HTERT RPE-1 (cell line): Measurements from ENCODE around the gene BBX.

ENCODE experiments used
- in situ Hi-C: fragments of 300-500 bp; cut with MboI; formaldehyde crosslinking; loops from 4 replicates; pipeline ENCODE4 v1.14.3; 2020; ENCODE audit warnings: low sequenced_read_pairs

BBX gene

DNA sequence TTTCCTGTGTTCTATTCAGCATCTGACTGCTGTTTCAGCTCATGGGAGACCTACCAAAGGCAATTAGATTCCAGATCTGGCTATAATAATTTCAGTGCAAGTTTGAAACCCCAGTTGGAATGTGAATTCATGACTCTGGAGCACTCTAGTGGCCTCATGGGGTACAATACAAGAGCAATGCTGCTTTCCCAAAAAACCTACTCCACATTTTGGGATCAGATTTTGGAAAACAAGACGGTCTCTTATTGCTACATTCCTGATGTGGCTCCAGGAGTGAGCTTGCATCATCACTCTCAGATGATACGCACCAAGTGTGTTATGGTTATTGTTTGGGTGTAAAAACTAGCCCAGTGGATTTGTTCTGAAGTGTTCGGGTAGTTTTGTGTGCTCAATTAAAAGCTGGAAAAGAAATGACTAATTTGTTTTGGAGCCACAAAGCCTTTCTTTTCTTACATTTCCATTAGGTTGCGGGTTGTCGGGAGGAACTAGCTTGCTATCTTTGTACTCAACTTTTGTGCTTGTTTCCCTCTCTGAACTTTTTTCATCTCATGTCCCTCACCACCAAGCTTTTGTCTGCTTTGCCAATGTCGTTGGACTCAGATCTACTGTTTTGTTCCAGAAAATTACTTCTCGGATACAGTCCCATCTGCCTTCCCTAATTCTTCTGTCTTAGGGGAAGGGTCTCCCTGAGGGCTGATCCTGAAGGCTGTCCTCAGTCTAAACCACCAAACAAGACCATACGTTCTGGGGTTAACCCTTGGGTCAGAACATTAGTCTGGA is 272.1 kb downstream of the BBX start:
- in situ Hi-C loops, result no loop called here

DNA sequence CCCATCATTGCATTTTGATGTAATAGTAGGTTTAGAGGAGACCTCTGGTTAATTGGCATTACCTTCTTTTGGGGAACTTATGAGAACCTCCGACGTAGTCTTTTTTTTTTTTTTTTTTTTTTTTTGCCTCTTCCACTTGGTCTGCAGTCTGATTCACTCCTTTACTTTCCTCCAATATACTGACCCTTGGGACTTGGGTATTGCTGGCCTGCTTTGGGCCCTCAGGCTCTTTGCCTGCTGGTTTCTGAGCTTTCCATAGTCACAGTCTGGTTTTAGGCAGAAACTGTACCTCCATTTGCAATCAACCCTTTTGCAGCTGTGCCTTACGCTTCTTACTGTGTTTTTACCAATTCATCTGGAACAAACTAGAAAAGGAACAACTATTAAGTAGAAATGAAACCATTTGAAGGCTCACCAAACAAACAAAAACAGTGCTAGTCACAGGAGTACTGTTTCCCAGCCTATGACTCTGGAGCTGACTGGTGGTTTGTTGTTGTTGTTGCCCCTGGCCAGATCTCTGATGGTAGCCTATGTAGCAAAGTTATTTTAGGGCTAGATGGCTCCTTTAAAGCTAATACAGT is 272.8 kb downstream of the BBX start:
- in situ Hi-C loops, result no loop called here

DNA sequence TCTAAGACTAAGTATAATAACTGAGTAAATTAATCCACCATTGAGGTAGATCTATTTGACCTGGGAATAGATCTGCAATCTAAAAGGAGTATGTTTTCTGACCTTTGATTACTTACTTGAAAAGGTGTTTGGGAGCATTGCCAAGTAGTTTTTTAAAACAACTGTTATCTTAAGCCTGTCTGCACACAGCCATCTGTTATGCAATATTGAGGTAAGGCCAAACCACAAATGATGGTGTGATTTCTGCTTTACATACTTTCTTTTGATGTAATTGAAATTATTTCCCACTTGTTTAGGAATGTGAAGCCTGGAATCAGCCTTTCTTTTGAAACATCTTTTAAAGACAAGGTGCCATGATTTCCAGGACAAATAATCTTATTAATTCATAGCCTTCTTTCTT is 274.0 kb downstream of the BBX start:
- in situ Hi-C loops, result no loop called here

DNA sequence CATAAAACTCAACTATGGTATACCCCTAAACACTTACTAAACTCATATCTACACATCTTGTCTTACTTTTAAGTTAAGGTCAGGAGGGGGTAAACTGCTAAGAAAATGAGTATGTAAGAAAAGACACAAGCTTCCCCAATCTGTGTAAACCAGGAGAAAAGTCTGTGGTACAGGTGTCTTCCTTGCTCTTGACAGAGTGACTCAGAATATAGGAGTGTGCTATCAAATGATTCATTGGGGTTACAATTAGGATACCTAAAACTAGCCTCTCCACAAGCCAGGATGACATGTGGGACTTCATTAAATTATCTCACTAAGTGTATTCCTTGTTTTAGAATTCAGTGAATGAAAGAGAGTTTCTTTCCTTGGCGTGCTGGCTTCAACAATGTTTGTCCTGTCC is 274.8 kb downstream of the BBX start:
- in situ Hi-C loops, result no loop called here

DNA sequence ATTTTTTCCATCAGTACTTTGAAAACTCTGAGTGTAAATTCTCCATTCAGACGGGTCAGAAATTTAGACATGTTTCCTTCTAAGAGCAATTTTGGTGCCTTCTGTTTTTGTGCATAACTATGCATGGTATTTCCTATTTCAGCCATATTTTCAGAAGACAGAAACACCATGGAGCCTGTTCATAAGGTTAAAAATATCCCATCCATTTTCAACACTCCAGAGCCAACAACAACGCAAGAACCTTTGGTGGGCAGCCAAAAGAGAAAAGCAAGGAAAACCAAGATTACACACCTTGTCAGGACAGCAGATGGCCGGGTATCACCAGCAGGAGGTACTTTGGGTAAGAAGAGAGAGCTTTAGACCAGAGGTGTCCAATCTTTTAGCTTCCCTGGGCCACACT is 275.6 kb downstream of the BBX start:
- in situ Hi-C loops, result no loop called here

DNA sequence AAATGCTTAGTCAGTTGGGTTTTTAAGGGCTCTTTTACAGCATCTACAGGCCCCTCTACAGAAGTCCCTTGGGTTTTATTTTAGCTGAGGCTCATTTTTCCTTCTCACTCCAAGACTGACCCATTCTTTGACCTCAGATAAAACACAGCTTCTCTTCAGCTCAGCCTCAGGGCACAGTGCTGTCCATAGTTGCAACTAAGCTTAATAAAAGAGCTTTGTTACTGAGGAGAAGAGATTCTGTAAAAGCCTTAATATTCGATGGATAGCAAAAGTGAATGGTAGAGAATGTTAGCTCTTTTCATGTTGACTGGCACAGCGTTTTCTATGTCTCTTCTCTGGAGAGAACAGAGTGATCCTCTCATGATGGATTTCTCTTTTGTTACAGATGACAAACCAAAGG is 277.9 kb downstream of the BBX start:
- in situ Hi-C loops, result no loop called here

DNA sequence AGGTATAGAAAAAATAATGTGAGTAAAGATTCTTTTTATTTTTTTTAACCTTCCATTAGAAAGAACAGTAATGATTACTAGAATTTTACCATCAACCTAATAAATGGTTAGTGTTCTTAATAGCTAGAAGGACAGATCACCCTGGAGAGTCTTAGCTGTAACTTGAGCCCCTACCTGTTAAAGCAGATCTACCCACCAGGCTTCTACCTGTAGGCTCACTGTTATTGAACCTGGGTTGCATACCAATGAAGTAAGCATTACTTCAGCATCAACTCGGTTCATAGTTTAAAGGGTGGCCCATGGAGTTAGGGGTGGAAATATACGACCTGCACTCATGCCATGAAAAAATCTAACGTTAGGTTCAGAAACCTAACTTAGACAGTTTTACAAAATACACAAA is 280.4 kb downstream of the BBX start:
- in situ Hi-C loops, result no loop called here

DNA sequence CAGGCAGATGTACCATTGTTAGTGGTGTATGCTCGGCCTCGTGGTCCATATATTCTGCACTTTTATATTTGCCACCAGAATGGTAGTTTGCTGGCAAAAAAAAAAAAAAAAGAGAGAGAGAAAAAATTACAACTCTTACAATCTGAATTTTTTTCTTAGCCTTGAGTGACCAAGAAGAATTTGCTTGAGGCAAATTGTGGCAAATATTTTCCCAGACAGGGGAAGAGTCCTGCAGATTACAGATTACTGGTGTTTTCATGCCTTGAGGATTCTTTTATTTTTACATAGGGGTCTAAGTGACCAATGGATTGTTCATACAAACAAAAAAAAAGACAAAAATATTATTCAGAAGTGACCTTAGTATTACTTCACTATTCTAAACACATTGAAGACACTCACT is 283.3 kb downstream of the BBX start:
- in situ Hi-C loops, result no loop called here

DNA sequence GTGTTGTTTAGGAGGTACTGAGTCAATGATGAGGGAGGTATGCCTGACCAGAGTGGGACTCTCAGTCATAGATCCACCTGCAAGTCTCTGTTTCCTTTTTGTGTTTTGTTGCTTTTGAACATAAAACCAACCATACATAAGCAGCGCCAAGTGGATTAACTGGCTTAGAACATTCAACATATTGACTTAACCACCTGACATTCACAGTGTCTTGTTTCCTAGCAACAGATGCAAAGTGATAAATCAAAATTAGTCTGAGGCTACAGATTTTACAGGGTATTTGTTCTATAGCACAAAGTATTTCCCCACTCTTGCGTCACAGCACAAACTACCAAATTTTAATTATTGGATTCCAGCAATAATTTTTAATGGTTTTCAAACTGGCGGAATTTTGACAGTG is 283.8 kb downstream of the BBX start:
- in situ Hi-C loops, result no loop called here

DNA sequence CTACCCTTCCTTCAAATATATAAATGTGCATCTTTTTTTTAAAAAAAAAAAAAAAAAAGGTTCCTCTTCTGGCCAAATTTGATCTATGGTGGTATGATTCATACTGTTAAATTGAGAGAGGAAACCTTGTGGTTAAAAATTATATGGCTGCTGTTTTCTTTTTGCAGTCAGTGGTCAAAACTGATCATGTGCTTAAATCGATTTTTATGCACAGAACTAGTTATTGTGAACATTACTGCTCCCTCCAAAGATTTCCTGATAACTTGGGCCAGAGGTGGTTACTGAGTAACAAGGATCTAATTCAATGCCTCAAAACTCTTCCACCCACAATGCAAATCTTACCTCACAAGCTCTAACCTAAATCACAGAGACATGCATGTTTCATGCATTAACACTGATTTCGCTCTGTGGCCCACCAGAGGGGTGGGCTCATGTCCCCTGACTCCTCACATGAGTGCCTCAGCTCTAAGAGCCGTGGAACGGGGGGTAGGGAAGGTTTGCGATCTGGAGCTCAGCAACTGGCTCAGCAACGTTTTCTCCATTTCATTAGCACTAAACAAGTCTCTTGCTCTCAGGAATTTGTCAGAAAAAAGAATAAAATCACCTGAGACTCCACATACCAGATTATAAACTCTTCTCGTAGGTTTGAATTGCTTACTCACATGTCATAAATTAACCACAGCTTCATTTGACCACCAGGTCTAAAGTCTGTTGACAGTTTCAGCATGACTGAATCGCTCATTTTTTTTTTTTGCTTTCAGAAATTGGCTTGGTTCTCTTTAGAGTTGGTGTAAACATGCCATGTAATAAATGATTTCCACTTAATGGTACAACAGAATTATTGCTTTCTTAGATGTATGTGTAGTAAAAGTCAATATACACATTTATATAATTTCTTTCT is 287.7 kb downstream of the BBX start:
- in situ Hi-C loops, result no loop called here

DNA sequence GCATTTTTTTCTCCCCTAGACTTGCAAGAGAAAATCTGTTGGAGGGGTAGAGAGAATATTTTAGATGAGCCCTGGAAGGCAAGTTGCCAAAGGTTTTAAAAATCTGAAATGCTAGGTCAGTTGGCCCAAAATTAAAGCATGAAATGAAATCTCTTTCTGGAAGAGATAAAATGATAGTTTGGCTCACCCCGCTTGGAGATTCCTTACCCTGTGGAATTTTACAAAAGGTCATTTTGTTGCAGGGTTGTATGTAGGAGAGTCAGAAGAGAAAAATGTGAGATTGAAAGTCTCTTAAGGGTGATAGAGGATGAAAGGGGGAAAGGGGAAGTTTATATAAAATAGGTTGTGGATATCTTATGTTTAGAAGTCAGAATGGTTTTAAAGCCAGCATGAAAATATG is 290.3 kb downstream of the BBX start:
- in situ Hi-C loops, result no loop called here

DNA sequence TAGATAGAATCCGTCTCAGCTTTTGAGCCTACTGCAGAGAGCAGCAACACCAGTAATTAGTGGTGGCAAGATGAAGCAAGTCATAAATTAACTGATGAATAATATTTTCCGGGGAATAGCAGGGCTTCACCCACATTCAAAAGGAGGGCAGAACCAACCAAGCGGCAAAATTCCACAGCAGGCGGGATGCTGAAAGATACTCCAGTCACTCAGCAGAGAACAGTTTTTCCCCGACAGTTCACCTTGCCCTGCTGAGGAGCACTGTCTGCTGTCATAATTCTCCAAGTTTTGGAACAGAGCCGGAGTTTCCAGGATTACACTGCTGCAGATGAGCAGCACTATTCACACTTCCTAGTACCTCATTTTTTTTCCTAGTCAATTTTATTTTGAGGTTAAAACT is 293.3 kb downstream of the BBX start:
- in situ Hi-C loops, result no loop called here

DNA sequence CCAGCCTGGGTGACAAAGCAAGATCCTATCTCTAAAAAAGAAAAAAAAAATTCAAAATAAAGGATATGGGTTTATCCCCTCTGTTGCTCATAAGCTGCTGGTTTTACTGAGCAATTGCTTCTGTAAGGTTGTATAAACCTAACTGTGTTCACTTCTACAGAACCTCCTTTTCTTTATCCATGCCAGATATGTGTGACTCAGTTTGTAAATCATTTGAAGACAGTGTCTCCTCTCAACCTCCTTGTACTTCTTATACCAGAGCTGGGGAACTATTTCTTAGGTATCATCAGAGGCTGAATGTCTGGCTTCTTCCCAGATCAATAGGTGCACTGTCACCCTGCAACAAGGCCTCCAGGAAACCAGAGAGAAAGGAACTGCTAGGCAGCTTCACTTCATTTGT is 294.3 kb downstream of the BBX start:
- in situ Hi-C loops, result no loop called here

DNA sequence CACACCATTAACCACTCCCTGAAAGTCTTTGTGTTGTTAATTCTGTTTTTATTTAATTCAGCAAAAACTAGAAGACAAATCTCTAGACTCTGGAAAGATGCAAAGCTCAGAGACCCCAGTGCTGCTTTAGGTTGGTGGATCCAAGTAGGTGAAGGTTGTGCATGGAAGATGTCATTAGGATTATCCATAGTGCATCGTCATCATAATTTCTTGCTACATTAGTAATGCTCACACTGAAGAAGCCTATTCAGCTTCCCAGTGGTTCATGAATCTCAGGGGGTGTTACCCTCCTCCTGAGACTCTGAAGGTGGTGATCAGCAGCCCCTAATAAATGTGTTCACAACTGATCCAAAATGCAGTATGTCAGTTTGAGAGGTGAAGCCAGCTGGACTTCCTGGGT is 295.3 kb downstream of the BBX start:
- in situ Hi-C loops, result no loop called here

DNA sequence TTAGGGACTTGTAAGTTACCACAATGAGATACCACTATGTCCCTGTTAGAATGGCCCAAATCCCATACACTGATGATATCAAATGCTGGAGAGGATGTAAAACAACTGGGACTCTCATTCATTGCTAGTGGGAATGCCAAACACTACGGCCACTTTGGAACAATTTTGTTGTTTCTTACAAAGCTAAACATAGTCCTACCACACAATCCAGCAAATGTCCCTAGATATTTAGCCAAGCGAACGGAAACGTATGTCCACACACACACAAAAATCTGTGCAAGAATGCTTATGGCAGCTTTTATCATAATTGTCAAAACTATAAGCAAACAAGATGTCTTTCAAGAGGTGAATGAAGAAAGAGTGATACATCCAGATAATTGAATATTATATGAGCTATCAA is 296.9 kb downstream of the BBX start:
- in situ Hi-C loops, result no loop called here

DNA sequence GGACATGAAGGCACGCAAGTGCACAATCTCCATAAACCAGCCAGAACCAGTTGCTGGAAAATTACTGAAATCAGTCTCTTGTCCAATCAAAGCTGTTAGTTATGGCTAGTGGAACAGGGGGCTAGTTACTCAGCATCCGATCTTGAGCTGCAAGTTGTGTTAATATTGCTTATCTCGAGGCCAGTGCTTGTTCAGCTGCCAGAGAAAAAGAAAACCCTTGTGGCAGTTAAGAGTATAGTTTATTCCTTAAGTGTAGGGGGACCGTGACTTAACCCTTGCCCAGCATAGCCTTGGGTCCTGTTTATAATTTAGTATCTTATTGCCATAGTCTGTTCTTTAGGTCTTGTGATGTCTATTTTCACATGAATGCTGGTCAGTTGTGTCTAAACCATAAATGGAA is 299.5 kb downstream of the BBX start:
- in situ Hi-C loops, result no loop called here

DNA sequence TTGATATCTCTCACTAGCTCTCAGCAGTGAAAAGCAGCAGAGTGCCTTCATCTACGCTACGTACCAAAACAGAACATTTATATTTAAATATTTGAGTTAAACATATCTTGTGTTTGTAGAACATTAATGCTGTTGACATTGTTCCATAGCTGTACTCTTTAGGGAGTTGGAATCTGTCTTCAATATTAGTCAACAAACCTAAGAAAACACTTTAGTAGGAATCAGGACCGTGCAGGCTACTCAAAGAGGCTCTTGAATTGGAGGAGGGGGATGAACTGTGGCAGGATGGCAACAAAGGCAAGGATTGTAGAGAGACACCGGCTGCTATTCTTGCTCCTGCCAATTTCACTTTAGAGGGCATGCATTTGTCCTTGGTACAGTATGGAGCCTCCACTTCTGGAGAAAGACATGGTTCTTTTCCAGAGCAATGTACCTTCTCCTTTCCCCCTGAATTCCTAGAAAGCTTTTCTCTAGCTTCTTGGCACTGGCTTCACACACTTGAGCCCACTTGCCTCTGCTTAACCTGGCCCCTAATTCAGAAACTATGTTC is 302.1 kb downstream of the BBX start:
- in situ Hi-C loops, result no loop called here

DNA sequence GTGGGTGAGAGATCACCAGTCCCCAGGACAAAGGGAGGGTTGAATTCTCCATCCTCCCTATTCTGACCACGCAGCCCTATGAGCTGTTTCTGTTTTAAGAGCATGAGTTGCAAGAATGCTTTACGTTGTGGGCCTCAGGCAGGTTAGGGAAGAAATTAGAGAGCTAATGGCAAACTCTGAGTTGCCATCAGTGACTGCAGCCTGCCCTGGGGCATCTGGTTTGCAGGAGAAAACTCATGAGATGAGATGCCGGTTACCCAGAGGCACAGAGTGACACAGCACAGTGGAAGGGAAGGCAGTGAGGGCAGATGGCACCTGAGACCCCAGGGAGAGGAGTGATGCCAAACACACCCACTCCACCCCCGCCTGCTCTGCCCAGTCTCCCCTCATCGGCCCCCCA is 302.8 kb downstream of the BBX start:
- in situ Hi-C loops, result no loop called here

DNA sequence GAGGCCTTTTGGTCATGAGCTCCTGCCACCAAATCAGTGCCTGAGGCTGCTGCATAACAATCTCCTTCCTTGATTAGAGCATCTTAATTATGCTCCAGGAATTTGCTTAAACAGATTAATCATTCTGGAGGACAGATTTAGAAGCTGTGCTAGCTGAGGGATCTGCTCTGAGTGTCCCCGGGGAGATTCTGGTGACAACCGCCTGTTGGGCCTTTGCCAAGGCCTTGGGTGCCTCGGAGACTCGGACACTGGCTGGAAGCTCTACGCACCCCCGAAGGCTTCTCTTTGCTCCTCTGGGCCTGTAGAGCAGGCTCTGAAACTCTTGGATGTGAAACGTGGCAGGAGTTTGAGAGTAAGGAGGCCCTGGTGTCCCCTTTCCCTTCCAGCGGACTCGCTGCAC is 304.0 kb downstream of the BBX start:
- in situ Hi-C loops, result no loop called here

DNA sequence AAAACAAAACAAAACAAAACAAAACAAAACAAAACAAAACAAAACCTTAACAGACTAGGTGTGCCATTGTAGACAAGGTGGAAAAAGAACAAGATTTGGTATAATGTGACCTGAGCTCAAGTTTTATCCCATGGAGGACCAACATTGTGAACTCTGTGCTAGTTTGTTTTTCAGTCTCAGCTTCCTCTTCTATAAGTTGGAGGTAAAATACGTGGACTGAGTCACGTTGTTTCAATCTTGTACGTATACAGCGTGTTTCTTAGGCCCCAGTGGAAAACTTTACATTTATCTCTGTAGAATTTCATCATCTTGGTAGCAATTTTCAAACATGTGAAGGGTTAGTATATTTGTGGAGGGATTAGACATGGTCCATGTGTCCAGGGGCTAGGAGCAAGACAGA is 306.4 kb downstream of the BBX start:
- in situ Hi-C loops, result no loop called here

DNA sequence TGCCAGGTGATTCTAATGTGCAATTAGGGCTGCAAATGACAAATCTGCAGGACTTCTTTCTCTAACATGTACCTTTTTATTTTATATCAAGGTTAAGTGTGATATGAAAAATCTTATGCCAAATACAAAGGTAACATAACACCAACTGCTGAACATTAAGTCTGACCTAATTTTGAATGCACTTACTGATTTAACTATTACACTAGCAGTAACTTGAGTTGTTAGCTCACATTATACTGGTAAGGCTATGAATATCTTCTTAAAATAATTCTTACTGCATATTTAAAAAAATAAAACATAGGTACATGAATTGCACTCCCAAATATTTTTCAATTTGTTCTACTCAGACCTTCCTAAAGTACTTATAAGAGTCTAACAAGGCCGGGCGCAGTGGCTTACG is 308.8 kb downstream of the BBX start:
- in situ Hi-C loops, result no loop called here

DNA sequence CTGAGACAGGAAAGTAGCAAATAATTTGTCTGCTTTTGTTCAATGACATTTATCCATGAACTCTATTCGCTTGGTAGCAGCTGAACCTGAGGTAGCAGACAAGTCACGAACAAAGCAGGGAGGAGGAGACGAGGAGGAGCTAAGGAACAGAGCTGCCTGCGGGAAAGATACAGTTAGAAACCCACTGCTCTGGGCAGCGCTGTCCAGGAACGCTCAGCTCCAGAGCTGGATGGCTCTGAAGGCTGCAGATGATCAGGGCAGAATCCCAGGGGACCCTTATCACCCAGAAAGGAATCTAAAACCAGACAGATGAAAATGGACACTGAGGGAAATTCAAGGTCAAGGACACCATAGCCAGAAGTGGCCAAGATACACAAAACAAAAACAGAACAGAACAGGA is 310.3 kb downstream of the BBX start:
- in situ Hi-C loops, result no loop called here
